Cardiac fibroblast (primary cell): ENCODE measurements around the gene LYPD8.

ENCODE experiments used
- DNase-seq, 2 donors: peaks; one replicate each; pipeline versions ENCODE4 v3.0.0 to v3.0.0-alpha.2; 2010; ENCODE audit warnings: low read depth in 2 of 2
- H3K4me3 ChIP-seq, 2 donors: replicated peaks in 1 of 2; 1 replicate in 1 of 2; 2 replicates in 1 of 2; pipeline ENCODE4 v1.5.1; 2011; ENCODE audit warnings: low read depth in 2 of 2, low read length in 2 of 2, mild to moderate bottlenecking in 2 of 2, moderate library complexity in 1 of 2
- CTCF ChIP-seq: IDR thresholded peaks from one replicate; pipeline ENCODE4 v1.5.1; 2011; ENCODE audit warnings: low read depth, mild to moderate bottlenecking, low read length, inconsistent platforms

The LYPD8 gene

GRCh38 chr1:248758352-248758751, 2.8 kb upstream of the LYPD8 start:
- no peak for TF ChIP-seq CTCF
- DNase-seq: no peak
- H3K4me3 ChIP-seq: no peak overlapping the region

GRCh38 chr1:248757784-248758195, 2.2 kb upstream of the LYPD8 start:
- no peak overlapping the region for H3K4me3 ChIP-seq
- DNase-seq: no peak
- no peak for TF ChIP-seq CTCF

- H3K4me3 ChIP-seq: no peak overlapping the region
- no peak for TF ChIP-seq CTCF
- DNase-seq: no peak
These were observed 1.1 kb upstream of the LYPD8 start for GRCh38 chr1:248756636-248757035.

- no peak for TF ChIP-seq CTCF
- DNase-seq: no peak
- H3K4me3 ChIP-seq: no peak overlapping the region
These were observed 592 bp upstream of the LYPD8 start for GRCh38 chr1:248756151-248756550.

- TF ChIP-seq CTCF: no peak
- no peak overlapping the region for H3K4me3 ChIP-seq
- no peak for DNase-seq
These were observed 1.8 kb downstream of the LYPD8 start for GRCh38 chr1:248753708-248754280.

- TF ChIP-seq CTCF: no peak
- no peak for DNase-seq
- no peak overlapping the region for H3K4me3 ChIP-seq
These were observed 2.4 kb downstream of the LYPD8 start for GRCh38 chr1:248753029-248753594.
